ENCODE measurements around the gene FBN1.

DNA sequence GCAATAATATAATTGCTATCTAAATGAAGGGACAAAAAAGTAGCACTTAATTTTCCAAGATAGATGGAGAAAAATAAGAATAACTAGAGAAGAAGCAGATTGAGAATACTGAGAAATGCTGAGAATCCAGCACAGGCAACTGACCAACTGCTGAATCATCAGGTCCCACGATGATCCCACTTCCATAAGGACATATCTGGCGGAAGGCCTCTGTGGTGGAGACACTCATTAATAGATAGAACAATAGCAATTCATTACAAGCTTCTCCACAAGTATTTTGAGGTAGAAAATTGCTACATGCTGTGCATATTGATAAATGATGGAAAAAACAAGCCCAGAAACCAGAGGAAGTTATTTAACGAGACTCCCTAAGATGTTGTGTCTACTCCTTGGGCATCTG lies 208.3 kb downstream of the FBN1 start:
- TF ChIP-seq POLR2AphosphoS5 (IDR thresholded peaks at IDR 0.05) (no peak), EP300 (IDR thresholded peaks at IDR 0.05) (no peak), POLR2A (IDR thresholded peaks at IDR 0.05) (no peak)
- TF ChIP-seq, protein P1, sequence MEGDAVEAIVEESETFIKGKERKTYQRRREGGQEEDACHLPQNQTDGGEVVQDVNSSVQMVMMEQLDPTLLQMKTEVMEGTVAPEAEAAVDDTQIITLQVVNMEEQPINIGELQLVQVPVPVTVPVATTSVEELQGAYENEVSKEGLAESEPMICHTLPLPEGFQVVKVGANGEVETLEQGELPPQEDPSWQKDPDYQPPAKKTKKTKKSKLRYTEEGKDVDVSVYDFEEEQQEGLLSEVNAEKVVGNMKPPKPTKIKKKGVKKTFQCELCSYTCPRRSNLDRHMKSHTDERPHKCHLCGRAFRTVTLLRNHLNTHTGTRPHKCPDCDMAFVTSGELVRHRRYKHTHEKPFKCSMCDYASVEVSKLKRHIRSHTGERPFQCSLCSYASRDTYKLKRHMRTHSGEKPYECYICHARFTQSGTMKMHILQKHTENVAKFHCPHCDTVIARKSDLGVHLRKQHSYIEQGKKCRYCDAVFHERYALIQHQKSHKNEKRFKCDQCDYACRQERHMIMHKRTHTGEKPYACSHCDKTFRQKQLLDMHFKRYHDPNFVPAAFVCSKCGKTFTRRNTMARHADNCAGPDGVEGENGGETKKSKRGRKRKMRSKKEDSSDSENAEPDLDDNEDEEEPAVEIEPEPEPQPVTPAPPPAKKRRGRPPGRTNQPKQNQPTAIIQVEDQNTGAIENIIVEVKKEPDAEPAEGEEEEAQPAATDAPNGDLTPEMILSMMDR (IDR thresholded peaks at IDR 0.05): no peak
